ENCODE results near the gene ARHGDIA. TPM values are rescaled to one million over a fixed set of nuclear protein-coding genes. Genes with fewer than 3 reads are reported as not detected.
A peak's percentile ranks its signal among the peaks of the same experiment; 100 is the strongest.

Gene ARHGDIA
- total and polyA plus RNA-seq, 12 donors, result 89.9 to 263 (median 110) TPM

DNA sequence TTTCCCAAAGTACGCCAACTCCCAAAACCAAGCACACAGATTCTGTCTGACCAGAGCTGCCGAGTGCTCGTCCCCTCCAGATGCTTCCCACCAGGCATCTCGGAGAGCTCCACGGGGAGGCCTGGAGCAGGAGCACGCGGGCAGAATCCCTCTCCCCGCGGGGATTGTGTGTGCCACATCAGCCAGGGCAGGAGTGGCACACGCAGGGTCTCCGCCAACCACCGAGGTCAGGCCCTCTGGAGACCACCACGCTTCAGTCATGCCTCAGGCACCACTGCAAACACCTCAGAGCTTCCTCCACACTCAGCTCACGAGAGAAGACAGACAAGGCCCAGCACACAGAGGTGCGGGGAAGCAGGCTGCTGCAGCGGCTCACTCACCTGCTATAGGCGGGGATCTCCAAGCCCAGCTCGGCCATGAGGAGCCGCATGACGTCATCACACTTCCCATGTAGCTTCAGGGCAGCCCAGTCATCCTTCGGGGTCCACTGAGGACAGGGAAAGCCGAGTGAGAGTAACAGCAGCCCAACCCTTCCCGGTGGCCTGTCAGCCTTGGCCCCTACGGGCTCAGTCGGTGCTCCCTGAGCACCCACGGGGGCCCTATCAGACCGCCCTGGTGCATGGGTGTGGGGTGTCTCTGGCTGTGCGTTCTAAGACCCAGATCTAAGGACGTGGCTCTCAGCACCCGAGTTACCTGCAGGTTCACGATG is 42.4 kb upstream of the ARHGDIA start:
- ATAC-seq, result no peak

GRCh38 chr17:81912441-81913309 is 41.5 kb upstream of the ARHGDIA start:
- 92 to 93% methylated on average over 32 of the region's 32 CpGs for WGBS, 2 donors
- Histone ChIP-seq H3K27ac (no peak overlapping the region), H3K4me3 (no peak overlapping the region), H3K4me1 (peaks cover 17 to 44% (median 34%) of the 10 kb centered on the region in 9 donors), H3K27me3 (no peaks in the 10 kb centered on the region), H3K9me3 (no peaks in the 10 kb centered on the region), H3K36me3 (peaks cover 0 to 54% (median 32%) of the 10 kb centered on the region in 9 donors)
- DNase-seq (no peak), ATAC-seq (no peak)
- TF ChIP-seq CTCF (IDR thresholded peaks at IDR 0.05), result no peak
- intact Hi-C loops (cut with DNase I), result no loop called here

More for the DNA sequence above, 42.4 kb upstream of the ARHGDIA start:
- Histone ChIP-seq H3K36me3 (peaks cover 0 to 46% (median 31%) of the 10 kb centered on the region in 9 donors), H3K27me3 (no peaks in the 10 kb centered on the region), H3K9me3 (no peaks in the 10 kb centered on the region), H3K4me3 (no peak overlapping the region), H3K27ac (no peak overlapping the region), H3K4me1 (peaks cover 17 to 50% (median 39%) of the 10 kb centered on the region in 9 donors)
- intact Hi-C loops (cut with DNase I), result no loop called here
- WGBS, 2 donors, result 94 to 95% methylated on average over 31 of the region's 31 CpGs
- TF ChIP-seq CTCF (IDR thresholded peaks at IDR 0.05), result no peak
- no peak for DNase-seq

GRCh38 chr17:81911969-81912368 is 40.8 kb upstream of the ARHGDIA start:
- peak overlapping the region in 5 of 10 donors; percentile 17 to 48 (median 34) for H3K4me3 ChIP-seq
- H3K36me3 ChIP-seq, result peaks cover 0 to 61% (median 32%) of the 10 kb centered on the region in 9 donors
- peak overlapping the region in 2 of 10 donors; percentile 47 to 48 for H3K27ac ChIP-seq
- no peaks in the 10 kb centered on the region for H3K9me3 ChIP-seq
- ATAC-seq, result no peak
- no peaks in the 10 kb centered on the region for H3K27me3 ChIP-seq
- intact Hi-C loops (cut with DNase I), result no loop called here
- TF ChIP-seq CTCF (IDR thresholded peaks at IDR 0.05), result no peak
- WGBS, 2 donors, result 90% methylated on average over 19 of the region's 19 CpGs
- peaks cover 14 to 38% (median 27%) of the 10 kb centered on the region in 9 donors for H3K4me1 ChIP-seq
- DNase-seq, result no peak

DNA sequence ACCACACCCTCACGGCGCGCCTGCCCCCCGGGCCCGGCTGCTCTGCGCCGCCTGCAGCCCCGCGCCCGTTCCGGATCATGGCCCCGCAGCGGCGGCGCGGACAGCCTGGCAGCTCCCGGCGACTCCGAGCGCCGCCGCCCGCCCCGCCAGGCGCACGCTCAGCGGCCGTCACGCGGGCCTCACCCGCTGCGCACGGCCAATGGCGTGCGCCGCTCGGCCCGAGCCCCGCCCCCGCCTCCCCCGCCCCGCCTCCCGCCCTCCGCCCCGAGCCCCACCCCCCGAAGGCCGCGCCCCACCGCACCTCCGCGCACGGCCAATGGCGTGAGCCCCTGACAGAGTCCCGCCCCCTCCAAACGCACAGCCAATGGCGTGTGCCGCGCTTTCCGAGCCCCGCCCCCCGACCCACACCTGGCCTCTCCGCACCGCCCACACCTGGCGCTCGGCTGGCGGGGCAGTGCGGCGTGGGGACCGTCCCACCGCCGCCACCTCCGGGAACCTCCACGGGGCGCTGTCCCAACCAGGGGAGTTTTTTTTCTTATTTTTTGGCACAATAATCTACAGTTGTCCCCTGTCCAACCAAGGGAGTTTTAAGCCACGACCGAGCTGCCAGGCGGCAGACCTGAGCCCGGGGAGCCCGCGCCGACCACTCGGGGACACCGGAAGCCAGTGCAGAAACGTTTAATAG is 40.3 kb upstream of the ARHGDIA start, which contains the start of gene PCYT2:
TSS of gene PCYT2 (minus strand) at position 123 of the 685 bp plus-strand sequence. CDS start at position 79, 44 bp downstream.
- peak; percentile 85 to 96 (median 93) for ATAC-seq
- H3K9me3 ChIP-seq, result no peaks in the 10 kb centered on the region
- WGBS, 2 donors, result 3 to 5% methylated on average over 36 to 84 of the region's 84 CpGs
- intact Hi-C loops (cut with DNase I), result no loop called here
- peak; percentile 89 to 92 for DNase-seq
- H3K27me3 ChIP-seq, result no peaks in the 10 kb centered on the region
- peak within 1 kb of the TSS in 9 of 10 donors; percentile 52 to 84 (median 70) for H3K27ac ChIP-seq
- TF ChIP-seq CTCF (IDR thresholded peaks at IDR 0.05), result no peak
- peaks cover 0 to 66% (median 32%) of the 10 kb centered on the region in 9 donors for H3K36me3 ChIP-seq
- H3K4me3 ChIP-seq, result peak within 1 kb of the TSS; percentile 37 to 99 (median 76)
- peaks cover 10 to 33% (median 23%) of the 10 kb centered on the region in 9 donors for H3K4me1 ChIP-seq

Measured in heart right ventricle (tissue), 16 donors.